IMR-90 (cell line): ENCODE data around the gene PRDM10. TPM values are rescaled to one million over a fixed set of nuclear protein-coding genes. Genes with fewer than 3 reads are reported as not detected.

Experiments used
- ATAC-seq: fragments of 200-7000 bp; cut with Tn5 transposase; 2 replicates; pipeline ENCODE4 v1.9.1; 2020; ENCODE audit warnings: low read depth, mild to moderate bottlenecking, moderate library complexity
- BruUV-seq: library from RNA; stranded (reverse); fragments of 400-500 nt; replicated peaks from 2 replicates; lab custom pipeline; 2021; lab: Mats Ljungman, UMichigan
- CTCF ChIA-PET: fragments of 300-600 bp; formaldehyde crosslinking; extraction: SDS; loops from one replicate; lab custom pipeline; 2021; ENCODE audit warnings: antibody characterized with exemption; lab: Yijun Ruan, JAX
- POLR2A ChIA-PET: fragments of 300-600 bp; sonication (Branson Sonifier 250); formaldehyde crosslinking; loops from one replicate; lab custom pipeline; 2022; ENCODE audit warnings: antibody characterized with exemption; ENCODE audit not compliant: unreplicated experiment; lab: Charles Lee
- DNase-seq: peaks from one replicate; pipeline ENCODE4 v3.0.0; 2013
- H2AFZ ChIP-seq: replicated peaks from 2 replicates; pipeline ENCODE3; 2013; ENCODE audit warnings: low read length, mild to moderate bottlenecking; ENCODE audit not compliant: poor library complexity
- H2AK5ac ChIP-seq: 2 replicates; pipeline ENCODE4 v1.6.1; 2013; ENCODE audit warnings: low read depth, low read length, inconsistent platforms
- H2AK9ac ChIP-seq: replicated peaks from 2 replicates; pipeline ENCODE3; 2013; ENCODE audit warnings: mild to moderate bottlenecking, low read depth, low read length, moderate library complexity; ENCODE audit not compliant: poor library complexity
- H2BK120ac ChIP-seq: 2 replicates; pipeline ENCODE4 v1.6.1; 2013; ENCODE audit warnings: low read depth, low read length, inconsistent platforms
- H2BK15ac ChIP-seq: 3 replicates; pipeline ENCODE4 v1.6.1; 2013; ENCODE audit warnings: low read depth, low read length, inconsistent platforms
- H2BK20ac ChIP-seq: 2 replicates; pipeline ENCODE4 v1.6.1; 2013; ENCODE audit warnings: low read depth, mild to moderate bottlenecking, inconsistent platforms, low read length, moderate library complexity
- H2BK5ac ChIP-seq: 2 replicates; pipeline ENCODE4 v1.6.1; 2013; ENCODE audit warnings: mild to moderate bottlenecking, low read depth, low read length, inconsistent platforms; ENCODE audit not compliant: poor library complexity, severe bottlenecking
- H3K14ac ChIP-seq: replicated peaks from 2 replicates; pipeline ENCODE4 v1.6.1; 2013; ENCODE audit warnings: low read depth, low read length, inconsistent platforms
- H3K18ac ChIP-seq: 2 replicates; pipeline ENCODE4 v1.6.1; 2013; ENCODE audit warnings: low read depth, low read length, control low read depth
- H3K23ac ChIP-seq: 2 replicates; pipeline ENCODE4 v1.6.1; 2013; ENCODE audit warnings: low read depth, low read length, inconsistent platforms
- H3K27ac ChIP-seq: 2 replicates; pipeline ENCODE4 v1.5.1; 2013; ENCODE audit warnings: mild to moderate bottlenecking, control low read depth, low read length; ENCODE audit not compliant: insufficient read depth
- H3K27me3 ChIP-seq: 2 replicates; pipeline ENCODE4 v1.6.1; 2013; ENCODE audit warnings: low read length; ENCODE audit not compliant: control insufficient read depth, insufficient read depth
- H3K36me3 ChIP-seq: 2 replicates; pipeline ENCODE4 v1.6.1; 2013; ENCODE audit warnings: low read length, mixed read lengths; ENCODE audit not compliant: control insufficient read depth, insufficient read depth
- H3K4ac ChIP-seq: 2 replicates; pipeline ENCODE4 v1.6.1; 2013; ENCODE audit warnings: low read depth, low read length, inconsistent platforms
- H3K4me1 ChIP-seq: 2 replicates; pipeline ENCODE4 v1.6.1; 2013; ENCODE audit warnings: low read length, mixed read lengths; ENCODE audit not compliant: control insufficient read depth, insufficient read depth
- H3K4me2 ChIP-seq: 2 replicates; pipeline ENCODE4 v1.6.1; 2013; ENCODE audit warnings: low read depth, mild to moderate bottlenecking, control low read depth, low read length, moderate library complexity
- H3K4me3 ChIP-seq: 2 replicates; pipeline ENCODE4 v1.5.1; 2013; ENCODE audit warnings: low read depth, mild to moderate bottlenecking, control low read depth, low read length, moderate library complexity; ENCODE audit not compliant: insufficient read depth
- H3K56ac ChIP-seq: 2 replicates; pipeline ENCODE4 v1.6.1; 2013; ENCODE audit warnings: low read length, inconsistent platforms; ENCODE audit not compliant: insufficient read depth; ENCODE audit errors: extremely low read depth
- H3K79me1 ChIP-seq, 2 experiments: 2 replicates each; pipeline ENCODE4 v1.6.1; 2013; ENCODE audit warnings: low read length in 2 of 2, inconsistent platforms in 1 of 2, low read depth in 1 of 2
- H3K9ac ChIP-seq: 2 replicates; pipeline ENCODE4 v1.6.1; 2013; ENCODE audit warnings: low read depth, low read length, control low read depth
- H3K9me1 ChIP-seq: 2 replicates; pipeline ENCODE4 v1.6.1; 2013; ENCODE audit warnings: low read length, inconsistent platforms; ENCODE audit not compliant: insufficient read depth
- H3K9me3 ChIP-seq: 2 replicates; pipeline ENCODE4 v1.6.1; 2013; ENCODE audit warnings: low read length; ENCODE audit not compliant: control insufficient read depth, insufficient read depth
- H4K20me1 ChIP-seq: 2 replicates; pipeline ENCODE4 v1.6.1; 2013; ENCODE audit warnings: low read length, inconsistent platforms; ENCODE audit not compliant: insufficient read depth
- H4K5ac ChIP-seq: 2 replicates; pipeline ENCODE4 v1.6.1; 2013; ENCODE audit warnings: mild to moderate bottlenecking, low read depth, low read length, control low read depth
- H4K8ac ChIP-seq, 2 experiments: 2 replicates each; pipeline ENCODE4 v1.6.1; 2013; ENCODE audit warnings: low read depth in 2 of 2, low read length in 2 of 2, control low read depth in 1 of 2, inconsistent platforms in 1 of 2
- H4K91ac ChIP-seq: 2 replicates; pipeline ENCODE4 v1.6.1; 2013; ENCODE audit warnings: low read depth, low read length, inconsistent platforms; ENCODE audit not compliant: insufficient read depth
- FOS ChIP-seq: fragments of 150-350 bp; IDR thresholded peaks from 2 replicates; pipeline ENCODE4 v1.6.1; 2016; ENCODE audit warnings: low read depth, low read length
- MAFK ChIP-seq: IDR thresholded peaks from 2 replicates; pipeline ENCODE4 v1.6.1; 2012; ENCODE audit warnings: low read depth, low read length, improper control_type of control experiment
- RCOR1 ChIP-seq: IDR thresholded peaks from 2 replicates; pipeline ENCODE4 v1.6.1; 2012; ENCODE audit warnings: mild to moderate bottlenecking, low read length, improper control_type of control experiment; ENCODE audit not compliant: insufficient replicate concordance
- WGBS, 2 experiments: methylation state at CpG; one replicate each; pipeline versions ENCODE4 v1.1.5 to v1.1.7; 2013; ENCODE audit warnings: missing lambda C conversion rate in 2 of 2; ENCODE audit not compliant: insufficient read length in 1 of 2; ENCODE audit errors: extremely low coverage in 2 of 2; 5-methylcytosine and 5-hydroxymethylcytosine counted together
- dilution Hi-C: fragments of 300-500 bp; cut with HindIII; formaldehyde crosslinking; loops from one replicate; pipeline ENCODE4 v1.14.3; 2018; ENCODE audit warnings: low sequenced_read_pairs; ENCODE audit not compliant: unreplicated experiment
- in situ Hi-C: fragments of 300-500 bp; cut with MboI; formaldehyde crosslinking; loops from 3 replicates; pipeline ENCODE4 v1.14.3; 2019; ENCODE audit warnings: low sequenced_read_pairs, inconsistent platforms, mixed read lengths
- intact Hi-C: fragments of 100-400 bp; cut with micrococcal nuclease; formaldehyde crosslinking; loops from 2 replicates; pipeline ENCODE4 v1.10.0; 2022
- polyA plus RNA-seq, 3 experiments: library from polyadenylated mRNA; depleted of rRNA; stranded (reverse); fragments of >200 nt; gene quantifications; 2 replicates each; pipeline ENCODE4 v1.2.3, GENCODE V29; 2012; ENCODE audit warnings: low replicate concordance in 1 of 3
- total RNA-seq: library from RNA; depleted of rRNA; stranded (reverse); fragments of >200 nt; gene quantifications from 2 replicates; pipeline ENCODE4 v1.2.3, GENCODE V29; 2012

Gene PRDM10
- total and polyA plus RNA-seq, 2 of the 4 experiments (the other 2 are of a cell fraction) = 3.1 to 6.5 TPM

- TF ChIP-seq RCOR1 (no peak), FOS (no peak), MAFK (peak; percentile 37; the same call in 1 of the 2 replicates)
- no peak overlapping the region for H3K4ac ChIP-seq
Measured at GRCh38 chr11:129946256-129946655, 56.4 kb downstream of the PRDM10 start.

More at GRCh38 chr11:129946256-129946655, 56.4 kb downstream of the PRDM10 start:
- no peak overlapping the region for H2BK120ac ChIP-seq
- no peak overlapping the region for H3K4me2 ChIP-seq
- H3K9me3 ChIP-seq = no peaks in the 10 kb centered on the region
- H4K20me1 ChIP-seq = peaks cover 8% of the 10 kb centered on the region; the same call in 1 of the 2 replicates
- no peak overlapping the region for H3K4me3 ChIP-seq
- H4K8ac ChIP-seq = no peak overlapping the region
- no peak overlapping the region for H3K18ac ChIP-seq
- no CpG with 5 or more reads among the region's 4 CpGs for WGBS, 2 experiments
- no peak overlapping the region for H3K23ac ChIP-seq
- no peak overlapping the region for H2AK9ac ChIP-seq
- no peak overlapping the region for H3K14ac ChIP-seq
- ChIA-PET CTCF (interaction anchor here (0.7 kb wide), 1 partner anchor 186 kb away, joined by 3 read pairs; no protein-coding TSS in a partner anchor), POLR2A (interaction anchor here (0.6 kb wide), 2 partner anchors 43 to 125 kb away, joined by 5 to 10 read pairs; no protein-coding TSS in a partner anchor)
- peaks cover 6% of the 10 kb centered on the region; the same call in 1 of the 2 replicates for H3K9me1 ChIP-seq
- BruUV-seq = no TSS peak
- no peak overlapping the region for H3K27ac ChIP-seq
- no peak overlapping the region for H2BK20ac ChIP-seq
- H4K5ac ChIP-seq = no peak overlapping the region
- peaks cover 16% of the 10 kb centered on the region for H3K36me3 ChIP-seq
- H2AK5ac ChIP-seq = no peak overlapping the region
- no peaks in the 10 kb centered on the region for H3K27me3 ChIP-seq
- no peak overlapping the region for H4K91ac ChIP-seq
- H3K9ac ChIP-seq = no peak overlapping the region
- H2BK5ac ChIP-seq = no peak overlapping the region
- no peak overlapping the region for H2AFZ ChIP-seq
- DNase-seq = peak; percentile 27
- in situ Hi-C loops (no loop called here), intact Hi-C loops (no loop called here), dilution Hi-C loops (loop anchor here (25.0 kb wide), 1 partner anchor 191 kb away; no protein-coding TSS in a partner anchor)
- no peaks in the 10 kb centered on the region for H3K79me1 ChIP-seq
- H3K4me1 ChIP-seq = no peaks in the 10 kb centered on the region; the same call in 1 of the 2 replicates
- H3K56ac ChIP-seq = no peak overlapping the region
- peak; percentile 49; the same call in 1 of the 2 replicates for ATAC-seq
- H2BK15ac ChIP-seq = no peak overlapping the region
